IPS-18c (cell line): ENCODE results near the gene RBM14.
"Not testable (repeated sequence)": the region's sequence is repeated elsewhere in the genome, so short reads cannot be mapped to it uniquely, and the experiment has no call there.

Experiments used
- H3K4me3 ChIP-seq: 2 replicates; pipeline ENCODE4 v1.7.0; 2013; ENCODE audit warnings: low read depth, mild to moderate bottlenecking, low read length, moderate library complexity; ENCODE audit not compliant: insufficient read depth
- H3K9me3 ChIP-seq: one replicate; pipeline ENCODE4 v1.6.1; 2013; ENCODE audit warnings: mild to moderate bottlenecking, low read length, moderate library complexity; ENCODE audit not compliant: control insufficient read depth, insufficient read depth

RBM14 gene

GRCh38 chr11:66593303-66593635, 23.2 kb upstream of the RBM14 start:
- peaks cover 4% of the 10 kb centered on the region for H3K9me3 ChIP-seq
- H3K4me3 ChIP-seq: peak overlapping the region; percentile 56

GRCh38 chr11:66593650-66594049, 22.8 kb upstream of the RBM14 start:
- H3K9me3 ChIP-seq: peaks cover 4% of the 10 kb centered on the region
- peak overlapping the region; percentile 56 for H3K4me3 ChIP-seq

- H3K4me3 ChIP-seq: no peak overlapping the region
- H3K9me3 ChIP-seq: peaks cover 4% of the 10 kb centered on the region
Measured at GRCh38 chr11:66595245-66595904, 21.1 kb upstream of the RBM14 start.

- Histone ChIP-seq H3K4me3 (no peak overlapping the region), H3K9me3 (no peaks in the 10 kb centered on the region)
Measured at GRCh38 chr11:66598993-66599392, 17.4 kb upstream of the RBM14 start.

GRCh38 chr11:66600219-66600618, 16.2 kb upstream of the RBM14 start:
- Histone ChIP-seq H3K9me3 (no peaks in the 10 kb centered on the region), H3K4me3 (no peak overlapping the region)

GRCh38 chr11:66600631-66601233, 15.7 kb upstream of the RBM14 start:
- Histone ChIP-seq H3K4me3 (no peak overlapping the region), H3K9me3 (no peaks in the 10 kb centered on the region)

- Histone ChIP-seq H3K9me3 (no peaks in the 10 kb centered on the region), H3K4me3 (no peak overlapping the region)
Measured at GRCh38 chr11:66603072-66603471, 13.4 kb upstream of the RBM14 start.

- Histone ChIP-seq H3K9me3 (no peaks in the 10 kb centered on the region), H3K4me3 (no peak overlapping the region)
Measured at GRCh38 chr11:66604155-66604554, 12.3 kb upstream of the RBM14 start.

- not testable (repeated sequence) for H3K4me3 ChIP-seq, H3K9me3 ChIP-seq
Measured at GRCh38 chr11:66606608-66607007, 9.8 kb upstream of the RBM14 start.

- no peak overlapping the region for H3K4me3 ChIP-seq
- no peaks in the 10 kb centered on the region for H3K9me3 ChIP-seq
Measured at GRCh38 chr11:66607126-66607834, 9.2 kb upstream of the RBM14 start.

- no peaks in the 10 kb centered on the region for H3K9me3 ChIP-seq
- H3K4me3 ChIP-seq: no peak overlapping the region
Measured at GRCh38 chr11:66609721-66610617, 6.5 kb upstream of the RBM14 start.

GRCh38 chr11:66612458-66612857, 4.0 kb upstream of the RBM14 start:
- Histone ChIP-seq H3K4me3 (no peak overlapping the region), H3K9me3 (no peaks in the 10 kb centered on the region)

GRCh38 chr11:66614073-66614472, 2.4 kb upstream of the RBM14 start:
- no peaks in the 10 kb centered on the region for H3K9me3 ChIP-seq

GRCh38 chr11:66617155-66617834, 865 bp downstream of the RBM14 start:
- Histone ChIP-seq H3K4me3 (peak overlapping the region; percentile 100), H3K9me3 (no peaks in the 10 kb centered on the region)

More at GRCh38 chr11:66614073-66614472, 2.4 kb upstream of the RBM14 start:
- H3K4me3 ChIP-seq: no peak overlapping the region

GRCh38 chr11:66619080-66619554, 2.7 kb downstream of the RBM14 start:
- Histone ChIP-seq H3K9me3 (no peaks in the 10 kb centered on the region), H3K4me3 (no peak overlapping the region)

GRCh38 chr11:66624450-66624849, 8.0 kb downstream of the RBM14 start:
- Histone ChIP-seq H3K9me3 (no peaks in the 10 kb centered on the region), H3K4me3 (no peak overlapping the region)
